ENCODE data around the gene ZNF200.
"Not testable (repeated sequence)": the region's sequence is repeated elsewhere in the genome, so short reads cannot be mapped to it uniquely, and the experiment has no call there.

Gene ZNF200

DNA sequence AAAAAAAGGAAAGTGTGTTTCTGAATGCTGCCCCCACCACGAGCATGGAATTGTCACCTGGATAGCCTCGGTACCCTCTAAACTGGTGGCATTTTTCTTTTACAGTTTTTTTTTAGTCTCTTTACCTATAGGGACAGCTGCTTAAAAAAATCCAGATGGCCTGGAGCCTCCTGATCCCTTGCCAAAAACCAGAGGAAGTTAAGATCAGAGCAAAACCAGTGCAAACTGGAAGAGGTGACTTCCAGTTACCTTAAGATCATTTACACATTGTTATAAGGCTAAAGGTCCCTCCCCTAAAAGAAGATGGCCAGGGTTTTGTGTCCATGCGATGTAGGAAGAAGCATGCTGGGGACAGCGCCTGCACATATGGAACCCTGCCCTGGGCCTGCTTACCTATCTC is 18.0 kb upstream of the ZNF200 start:
- no peak for DNase-seq (ENCODE audit: low spot score)

DNA sequence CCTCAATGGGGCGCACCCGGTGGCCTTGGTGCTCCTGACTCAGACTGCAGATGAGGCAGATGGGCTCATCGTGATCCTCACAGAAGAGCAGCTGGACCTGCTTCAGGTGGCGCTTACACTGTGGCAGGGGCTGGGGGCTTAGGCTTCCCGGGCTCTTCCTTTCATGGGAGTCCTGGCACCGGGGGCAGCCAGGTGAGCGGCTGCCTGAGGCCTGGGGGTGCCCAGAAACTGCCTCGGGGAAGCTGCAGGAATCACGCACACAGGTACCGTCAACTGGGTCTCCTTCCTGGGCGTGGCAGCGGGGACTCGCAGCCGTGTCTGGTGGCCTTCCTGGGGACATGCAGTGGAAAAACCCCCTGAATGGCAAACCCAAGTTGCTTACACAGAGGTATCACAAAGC is 14.5 kb upstream of the ZNF200 start:
- DNase-seq (ENCODE audit: low spot score): no peak

GRCh38 chr16:3249020-3249419 is 14.1 kb upstream of the ZNF200 start:
- DNase-seq (ENCODE audit: low spot score): no peak

- DNase-seq (ENCODE audit: low spot score): no peak
Observed at GRCh38 chr16:3248596-3248995, 13.6 kb upstream of the ZNF200 start.

DNA sequence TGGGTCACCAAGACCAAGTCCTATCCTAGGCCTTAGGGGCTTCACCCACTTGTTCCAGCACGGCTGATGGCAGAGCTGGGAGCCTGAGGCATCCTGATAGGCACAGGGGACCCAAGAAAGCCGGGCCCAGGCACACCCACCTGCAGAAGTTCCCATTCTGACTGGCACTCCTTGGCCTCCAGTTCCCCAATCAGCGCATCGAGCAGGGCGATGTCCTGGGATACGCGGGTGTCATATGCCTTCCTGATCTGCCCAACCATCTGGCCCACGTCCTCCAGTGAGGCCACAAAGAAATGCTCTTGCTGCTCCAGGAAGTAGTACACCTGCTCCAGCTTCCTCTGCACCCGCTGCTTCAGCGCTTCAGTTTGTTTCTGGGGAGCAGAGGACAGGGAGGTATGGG is 11.9 kb upstream of the ZNF200 start:
- DNase-seq (ENCODE audit: low spot score): no peak

- no peak for DNase-seq (ENCODE audit: low spot score)
Observed at GRCh38 chr16:3246002-3246401, 11.0 kb upstream of the ZNF200 start.

GRCh38 chr16:3243882-3244281 is 8.9 kb upstream of the ZNF200 start:
- DNase-seq (ENCODE audit: low spot score): no peak

DNA sequence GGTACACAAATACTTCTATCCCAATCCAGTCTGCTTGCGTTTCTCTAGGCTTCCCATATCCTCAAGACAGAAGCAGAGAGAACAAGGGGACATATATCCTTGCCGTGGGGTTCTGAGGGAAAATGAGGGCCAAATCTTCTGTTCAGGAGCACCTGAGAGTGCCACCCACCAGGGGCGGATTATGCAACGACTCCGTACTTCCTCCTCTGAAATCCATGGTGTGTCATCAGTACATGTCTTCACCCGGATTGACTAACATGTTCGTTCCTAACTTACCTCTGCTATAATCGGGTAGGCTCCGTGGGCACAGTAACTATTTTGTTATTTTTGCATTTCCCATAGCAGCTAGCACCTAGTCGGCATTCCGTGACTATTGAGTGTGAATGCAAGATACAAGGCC is 7.8 kb upstream of the ZNF200 start:
- DNase-seq (ENCODE audit: low spot score): peak; percentile 25

- no peak for DNase-seq (ENCODE audit: low spot score)
Observed at GRCh38 chr16:3241761-3242160, 6.8 kb upstream of the ZNF200 start.

DNA sequence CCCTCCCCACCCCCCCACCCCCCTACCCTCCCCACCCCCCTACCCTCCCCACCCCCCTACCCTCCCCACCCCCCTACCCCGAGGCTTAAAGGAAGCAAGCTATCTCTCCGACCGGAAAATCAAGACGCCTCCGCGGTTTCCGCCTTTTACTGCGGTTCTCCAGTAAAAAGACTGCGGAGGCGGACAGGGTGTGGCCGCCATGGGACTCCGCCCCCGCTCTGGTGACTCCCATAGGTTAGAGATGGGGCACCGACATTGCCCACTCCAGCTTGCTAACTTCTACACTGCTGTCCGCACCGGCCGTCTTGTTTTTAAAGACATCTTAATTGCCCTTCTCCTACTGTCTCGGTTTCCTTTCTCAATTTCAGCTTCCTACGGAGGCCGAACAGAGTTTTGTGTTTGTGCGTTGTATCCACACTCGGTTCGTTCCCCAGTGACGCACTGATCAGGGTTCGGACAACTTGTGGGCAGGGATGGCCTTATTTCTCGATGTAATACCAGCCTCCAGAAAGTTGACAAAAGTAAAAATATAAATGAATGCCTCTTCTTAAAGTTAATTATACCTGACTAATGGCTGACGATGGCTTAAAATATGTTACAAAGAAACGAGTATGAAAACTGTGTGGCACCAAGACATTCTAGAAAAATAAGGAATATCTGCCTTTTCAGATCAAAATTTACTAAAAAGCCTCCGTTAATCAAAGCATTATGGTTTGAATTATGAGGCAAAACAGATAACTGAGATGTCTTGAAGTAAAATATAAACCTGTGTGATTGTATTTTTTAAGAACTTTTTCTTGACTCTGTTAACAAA is 1.1 kb upstream of the ZNF200 start:
- DNase-seq (ENCODE audit: low spot score): no peak

- no peak for DNase-seq (ENCODE audit: low spot score)
Observed at GRCh38 chr16:3234543-3234856, 458 bp downstream of the ZNF200 start.

DNA sequence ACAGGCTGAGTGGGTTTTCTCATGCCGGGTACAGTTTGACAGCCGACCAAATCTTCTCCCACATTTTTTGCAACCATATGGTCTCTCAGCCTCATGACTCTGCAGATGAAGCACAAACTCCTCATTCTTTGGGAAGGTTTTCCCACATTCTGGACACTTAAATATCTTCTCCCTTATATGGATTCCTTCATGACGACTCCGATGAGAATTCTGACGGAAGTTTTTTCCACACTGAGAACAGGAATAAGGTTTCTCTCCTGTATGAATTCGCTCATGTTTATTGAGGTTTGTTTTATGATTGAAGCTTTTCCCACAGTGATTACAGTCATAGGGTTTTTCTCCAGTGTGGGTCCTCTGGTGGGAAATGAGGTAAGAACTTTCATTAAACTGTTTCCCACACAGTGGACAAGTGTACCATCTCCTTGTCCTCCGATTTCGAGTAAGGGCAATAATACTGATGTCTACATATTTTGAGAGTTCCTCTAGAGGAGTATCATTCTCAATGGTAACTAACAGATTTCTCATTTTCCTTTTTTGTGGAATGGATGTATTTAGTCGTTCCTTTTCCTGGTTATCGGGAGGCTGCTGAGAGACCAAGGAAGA is 10.9 kb downstream of the ZNF200 start:
- DNase-seq (ENCODE audit: low spot score): no peak

GRCh38 chr16:3220839-3221238 is 14.1 kb downstream of the ZNF200 start:
- DNase-seq (ENCODE audit: low spot score): no peak

GRCh38 chr16:3216263-3216640 is 18.7 kb downstream of the ZNF200 start:
- DNase-seq (ENCODE audit: low spot score): no peak

DNA sequence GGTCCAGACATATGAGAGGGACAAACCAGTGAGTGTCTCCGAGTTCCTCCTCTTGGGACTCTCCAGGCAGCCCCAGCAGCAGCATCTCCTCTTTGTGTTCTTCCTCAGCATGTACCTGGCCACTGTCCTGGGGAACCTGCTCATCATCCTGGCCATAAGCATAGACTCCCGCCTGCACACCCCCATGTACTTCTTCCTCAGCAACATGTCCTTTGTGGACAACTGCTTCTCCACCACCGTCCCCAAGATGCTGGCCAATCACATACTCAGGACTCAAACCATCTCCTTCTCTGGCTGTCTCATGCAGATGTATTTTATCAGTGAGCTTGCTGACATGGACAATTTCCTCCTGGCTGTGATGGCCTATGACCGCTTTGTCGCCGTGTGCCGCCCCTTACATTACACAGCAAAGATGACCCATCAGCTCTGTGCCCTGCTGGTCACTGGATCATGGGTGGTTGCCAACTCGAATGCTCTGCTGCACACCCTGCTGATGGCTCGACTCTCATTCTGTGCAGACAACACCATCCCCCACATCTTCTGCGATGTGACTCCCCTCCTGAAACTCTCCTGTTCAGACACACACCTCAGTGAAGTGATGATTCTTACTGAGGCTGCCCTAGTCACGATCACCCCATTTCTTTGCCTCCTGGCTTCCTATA is 19.2 kb downstream of the ZNF200 start:
- DNase-seq (ENCODE audit: low spot score): no peak

- no peak for DNase-seq (ENCODE audit: low spot score)
Observed at GRCh38 chr16:3214904-3215600, 19.9 kb downstream of the ZNF200 start.

- DNase-seq (ENCODE audit: low spot score): no peak
Observed at GRCh38 chr16:3212567-3212966, 22.4 kb downstream of the ZNF200 start.

DNA sequence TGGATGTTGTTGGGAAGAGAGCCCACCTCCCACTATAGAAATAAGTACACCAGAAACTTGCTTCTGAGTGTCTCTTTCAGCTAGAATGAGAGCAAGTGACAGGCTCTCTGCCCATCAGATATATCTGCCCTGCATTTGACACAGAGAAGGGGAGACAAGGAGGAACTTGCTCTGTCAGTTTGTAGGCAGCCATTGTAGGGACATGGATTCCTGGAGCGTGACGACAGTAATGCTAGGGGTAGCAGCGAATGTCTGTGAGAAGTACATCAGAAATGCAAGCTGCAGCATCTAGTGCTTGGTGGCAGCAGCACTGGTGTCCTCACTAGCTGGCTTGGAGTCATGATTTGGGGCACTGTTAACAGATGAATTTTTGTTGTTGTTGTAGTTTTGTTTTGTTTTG is 23.0 kb downstream of the ZNF200 start:
- no peak for DNase-seq (ENCODE audit: low spot score)

- no peak for DNase-seq (ENCODE audit: low spot score)
Observed at GRCh38 chr16:3207086-3207953, 27.6 kb downstream of the ZNF200 start.

- not testable (repeated sequence) for DNase-seq (ENCODE audit: low spot score)
Observed at GRCh38 chr16:3205939-3206338, 29.0 kb downstream of the ZNF200 start.

DNA sequence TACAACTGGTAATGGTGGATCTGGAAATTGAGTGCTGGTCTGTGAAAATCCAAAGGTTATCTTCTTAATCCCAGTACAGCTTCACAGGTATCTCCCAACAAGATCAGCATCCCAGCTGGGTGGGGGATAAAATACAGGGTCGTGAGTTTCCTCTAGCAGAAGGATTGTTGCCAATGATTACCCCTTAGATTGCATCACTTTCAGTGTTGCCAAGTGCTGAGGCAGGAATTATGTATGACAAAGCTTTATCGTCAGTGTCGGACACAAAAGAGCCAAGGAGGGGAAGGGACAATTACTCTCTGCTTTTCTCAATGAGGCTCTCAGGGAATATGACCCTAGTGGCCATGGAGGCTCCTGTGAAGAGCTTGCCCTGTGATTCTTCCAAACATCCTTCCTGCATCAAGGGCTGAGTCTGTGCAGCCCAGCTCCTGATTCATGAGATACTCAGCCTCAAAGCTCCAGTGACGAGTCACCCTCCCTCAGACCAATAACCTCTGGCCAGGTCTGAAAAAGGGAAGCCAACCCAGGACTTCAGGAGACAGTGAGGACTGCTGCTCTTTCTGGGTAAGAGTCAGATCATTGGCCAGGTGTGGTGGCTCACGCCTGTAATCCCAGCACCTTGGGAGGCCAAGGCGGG is 31.9 kb downstream of the ZNF200 start:
- DNase-seq (ENCODE audit: low spot score): no peak

All from putamen (tissue), 1 donor.